ENCODE data around the gene PRKCE.

DNA sequence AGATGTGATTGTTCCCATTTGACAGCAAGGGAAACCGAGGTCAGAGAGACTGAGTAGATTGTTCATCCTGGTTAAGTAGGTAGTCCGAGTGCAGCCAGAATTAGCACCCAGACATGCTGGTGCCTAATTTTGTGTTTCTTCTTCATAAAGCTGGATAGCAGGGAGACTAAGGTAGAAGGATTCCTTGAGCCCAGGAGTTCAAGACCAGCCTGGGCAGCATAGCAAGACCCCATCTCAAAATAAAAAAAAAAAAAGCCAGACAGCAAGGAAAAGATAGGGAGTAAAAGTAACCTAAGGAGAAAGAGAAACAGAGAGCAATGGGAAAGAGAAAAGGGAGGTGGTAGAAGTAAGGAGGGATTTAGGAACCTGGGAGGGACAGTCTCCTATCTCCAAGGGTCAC is 120.6 kb downstream of the PRKCE start:
- TF ChIP-seq, protein P1, sequence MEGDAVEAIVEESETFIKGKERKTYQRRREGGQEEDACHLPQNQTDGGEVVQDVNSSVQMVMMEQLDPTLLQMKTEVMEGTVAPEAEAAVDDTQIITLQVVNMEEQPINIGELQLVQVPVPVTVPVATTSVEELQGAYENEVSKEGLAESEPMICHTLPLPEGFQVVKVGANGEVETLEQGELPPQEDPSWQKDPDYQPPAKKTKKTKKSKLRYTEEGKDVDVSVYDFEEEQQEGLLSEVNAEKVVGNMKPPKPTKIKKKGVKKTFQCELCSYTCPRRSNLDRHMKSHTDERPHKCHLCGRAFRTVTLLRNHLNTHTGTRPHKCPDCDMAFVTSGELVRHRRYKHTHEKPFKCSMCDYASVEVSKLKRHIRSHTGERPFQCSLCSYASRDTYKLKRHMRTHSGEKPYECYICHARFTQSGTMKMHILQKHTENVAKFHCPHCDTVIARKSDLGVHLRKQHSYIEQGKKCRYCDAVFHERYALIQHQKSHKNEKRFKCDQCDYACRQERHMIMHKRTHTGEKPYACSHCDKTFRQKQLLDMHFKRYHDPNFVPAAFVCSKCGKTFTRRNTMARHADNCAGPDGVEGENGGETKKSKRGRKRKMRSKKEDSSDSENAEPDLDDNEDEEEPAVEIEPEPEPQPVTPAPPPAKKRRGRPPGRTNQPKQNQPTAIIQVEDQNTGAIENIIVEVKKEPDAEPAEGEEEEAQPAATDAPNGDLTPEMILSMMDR (IDR thresholded peaks at IDR 0.05) = no peak
- TF ChIP-seq POLR2A (IDR thresholded peaks at IDR 0.05) = no peak
